B cell (primary cell): ENCODE measurements around the gene PRRC2B. TPM values are rescaled to one million over a fixed set of nuclear protein-coding genes. Genes with fewer than 3 reads are reported as not detected.
"Not testable (repeated sequence)": the region's sequence is repeated elsewhere in the genome, so short reads cannot be mapped to it uniquely, and the experiment has no call there.

Source experiments
- ATAC-seq: fragments of 200-7000 bp; cut with Tn5 transposase; one replicate; pipeline ENCODE4 v1.10.0; 2021; ENCODE audit warnings: low read depth, mild to moderate bottlenecking, moderate number of reproducible peaks, moderate library complexity
- CTCF ChIA-PET: fragments of 350-600 bp; sonication (Branson Sonifier 250); formaldehyde crosslinking; loops from one replicate; lab custom pipeline; 2021; ENCODE audit warnings: antibody characterized with exemption, inconsistent platforms; lab: Charles Lee
- POLR2A ChIA-PET: fragments of 350-600 bp; sonication (Branson Sonifier 250); formaldehyde crosslinking; loops from one replicate; lab custom pipeline; 2021; ENCODE audit warnings: antibody characterized with exemption; lab: Charles Lee
- DNase-seq: peaks from one replicate; pipeline ENCODE4 v3.0.0; 2013
- H2AFZ ChIP-seq: 2 replicates; pipeline ENCODE4 v1.6.1; 2012; ENCODE audit warnings: mild to moderate bottlenecking, low read depth, low read length; ENCODE audit not compliant: insufficient read depth, poor library complexity, severe bottlenecking
- H3K27ac ChIP-seq, 2 donors: 1 replicate in 1 of 2; 2 replicates in 1 of 2; pipeline ENCODE4 v1.5.1; 2012 to 2013; ENCODE audit warnings: low read length in 2 of 2, mild to moderate bottlenecking in 2 of 2, moderate library complexity in 1 of 2
- H3K27me3 ChIP-seq, 4 experiments: fragments of 200-600 bp in 1 of 4; sonication (generic) in 1 of 4; replicated peaks in 1 of 4; 1 replicate in 2 of 4; 2 replicates in 2 of 4; pipeline versions ENCODE4 v1.6.1 to v1.7.0; 2013 to 2016; ENCODE audit warnings: low read length in 3 of 4, mild to moderate bottlenecking in 2 of 4, mixed read lengths in 1 of 4, moderate library complexity in 1 of 4; ENCODE audit not compliant: insufficient read depth in 4 of 4, control insufficient read depth in 3 of 4; ENCODE audit errors: control extremely low read depth in 1 of 4
- H3K36me3 ChIP-seq, 2 experiments: replicated peaks in 1 of 2; 1 replicate in 1 of 2; 2 replicates in 1 of 2; pipeline versions ENCODE4 v1.6.1 to v1.7.1; 2013; ENCODE audit warnings: low read length in 1 of 2; ENCODE audit not compliant: insufficient read depth in 2 of 2, control insufficient read depth in 1 of 2; ENCODE audit errors: control extremely low read depth in 1 of 2, extremely low read depth in 1 of 2
- H3K4me1 ChIP-seq, 2 donors: fragments of 200-600 bp in 1 of 2; sonication (generic) in 1 of 2; 1 replicate in 1 of 2; 2 replicates in 1 of 2; pipeline versions ENCODE4 v1.5.1 to v1.6.1; 2013 to 2017; ENCODE audit warnings: low read length in 2 of 2; ENCODE audit not compliant: control insufficient read depth in 2 of 2, insufficient read depth in 2 of 2
- H3K4me2 ChIP-seq: replicated peaks from 2 replicates; pipeline ENCODE3; 2012; ENCODE audit warnings: mild to moderate bottlenecking, low read depth, low read length; ENCODE audit not compliant: poor library complexity, severe bottlenecking
- H3K4me3 ChIP-seq, 5 experiments: fragments of 200-600 bp in 1 of 5; sonication (generic) in 1 of 5; 1 replicate in 3 of 5; 2 replicates in 2 of 5; pipeline versions ENCODE4 v1.5.1 to v1.7.0; 2011 to 2016; ENCODE audit warnings: low read length in 4 of 5, mild to moderate bottlenecking in 4 of 5, low read depth in 2 of 5, control low read depth in 1 of 5, moderate library complexity in 1 of 5; ENCODE audit not compliant: insufficient read depth in 1 of 5; ENCODE audit errors: control extremely low read depth in 1 of 5, extremely low read depth in 1 of 5
- H3K79me2 ChIP-seq: fragments of 200-600 bp; sonication (generic); one replicate; pipeline ENCODE4 v1.6.0; 2016; ENCODE audit warnings: low read length; ENCODE audit not compliant: control insufficient read depth, insufficient read depth
- H3K9ac ChIP-seq: fragments of 200-600 bp; sonication (generic); 2 replicates; pipeline ENCODE4 v1.6.1; 2017; ENCODE audit warnings: mild to moderate bottlenecking, low read length, moderate library complexity
- H3K9me3 ChIP-seq, 3 donors: one replicate each; pipeline versions ENCODE4 v1.6.1 to v1.7.1; 2013; ENCODE audit warnings: low read length in 2 of 3; ENCODE audit not compliant: control insufficient read depth in 2 of 3, insufficient read depth in 1 of 3; ENCODE audit errors: control extremely low read depth in 1 of 3
- H4K20me1 ChIP-seq: 2 replicates; pipeline ENCODE4 v1.6.0; 2012; ENCODE audit warnings: mild to moderate bottlenecking, low read length; ENCODE audit not compliant: insufficient read depth, control insufficient read depth, poor library complexity, severe bottlenecking
- H3K27ac Mint-ChIP-seq: one replicate; pipeline ENCODE4 v1.8.0; 2021; ENCODE audit warnings: mixed read lengths
- H3K27me3 Mint-ChIP-seq: one replicate; pipeline ENCODE4 v1.8.0; 2021; ENCODE audit warnings: mixed read lengths
- H3K4me1 Mint-ChIP-seq: one replicate; pipeline ENCODE4 v1.8.0; 2021; ENCODE audit warnings: mixed read lengths
- H3K4me3 Mint-ChIP-seq: one replicate; pipeline ENCODE4 v1.8.0; 2021; ENCODE audit warnings: mixed read lengths
- H3K9me3 Mint-ChIP-seq: one replicate; pipeline ENCODE4 v1.8.0; 2022; ENCODE audit warnings: mixed read lengths; ENCODE audit not compliant: insufficient read depth
- EZH2 ChIP-seq: IDR thresholded peaks from 2 replicates; pipeline ENCODE4 v1.6.1; 2012; ENCODE audit warnings: borderline replicate concordance, low read depth, mild to moderate bottlenecking, moderate library complexity, low read length; ENCODE audit not compliant: insufficient read depth, poor library complexity, severe bottlenecking
- WGBS: methylation state at CpG from one replicate; pipeline ENCODE4 v1.1.5; 2013; ENCODE audit warnings: missing lambda C conversion rate; ENCODE audit not compliant: insufficient coverage; 5-methylcytosine and 5-hydroxymethylcytosine counted together
- intact Hi-C: fragments of 100-400 bp; cut with micrococcal nuclease; formaldehyde crosslinking; loops from one replicate; pipeline ENCODE4 v1.10.0; 2022
- polyA plus RNA-seq: library from polyadenylated mRNA; depleted of rRNA; stranded (reverse); fragments of >200 nt; gene quantifications from 2 replicates; pipeline ENCODE4 v1.2.3, GENCODE V29; 2012
- total RNA-seq, 2 donors: library from RNA; stranded (reverse); fragments of 120-200 nt in 1 of 2; gene quantifications; 1 replicate in 1 of 2; 2 replicates in 1 of 2; pipeline versions ENCODE4 v1.2.3 to v1.2.4, GENCODE V29; 2013 to 2022
- TF ChIP-seq, protein P1 (sequence below): fragments of 200-600 bp; IDR thresholded peaks from one replicate; pipeline ENCODE4 v1.8.0; 2022; ENCODE audit warnings: antibody characterized with exemption, mild to moderate bottlenecking

PRRC2B gene
- total and polyA plus RNA-seq, 2 donors (not counting 1 experiment from before 2014, with no cell fraction given), result 63.9 to 268 TPM

DNA sequence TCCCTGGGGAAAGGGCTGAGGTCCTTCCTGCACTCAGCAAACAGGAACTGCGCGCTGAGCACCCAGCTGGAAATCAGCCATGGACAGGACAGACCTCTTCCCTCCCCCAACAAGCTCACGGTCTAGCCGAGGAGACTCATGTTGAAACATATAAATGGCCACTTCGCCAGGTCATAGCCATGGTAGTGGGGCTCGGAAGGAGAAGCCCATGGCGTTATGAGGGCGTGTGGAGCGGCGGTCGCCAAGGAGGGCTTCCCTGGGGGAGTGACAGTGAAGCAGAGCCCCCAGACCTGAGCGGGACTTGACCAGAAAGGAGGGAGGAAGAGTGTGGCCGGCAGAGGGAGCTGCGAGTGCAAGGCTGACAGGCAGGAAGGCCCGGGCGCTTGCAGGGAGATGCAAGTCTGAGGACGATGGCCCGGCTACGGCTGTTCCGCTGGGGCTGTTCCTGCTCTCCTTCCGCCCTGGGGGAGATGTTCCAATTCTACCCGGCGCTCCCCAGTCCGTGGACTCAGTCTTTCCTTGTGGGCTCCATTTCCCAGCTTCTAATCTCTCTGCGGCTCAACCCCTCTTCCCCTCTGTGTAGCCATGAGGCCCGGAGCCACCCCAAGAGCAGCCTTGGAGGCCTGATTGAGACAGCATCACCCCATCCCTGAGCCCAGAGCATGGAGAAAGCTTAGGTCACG lies 43.9 kb upstream of the PRRC2B start:
- DNase-seq (peak; percentile 86), ATAC-seq (peak; percentile 99)
- H3K9me3 Mint-ChIP-seq, result no peaks in the 10 kb centered on the region
- no peak overlapping the region for H3K4me3 ChIP-seq
- H3K4me2 ChIP-seq, result peak overlapping the region; percentile 58
- peaks cover 4 to 9% of the 10 kb centered on the region in 2 donors for H3K4me1 ChIP-seq
- peak overlapping the region; percentile 57 for H3K4me3 Mint-ChIP-seq
- H4K20me1 ChIP-seq, result no peaks in the 10 kb centered on the region
- H3K79me2 ChIP-seq, result no peaks in the 10 kb centered on the region
- ChIA-PET CTCF (interaction anchor here (0.6 to 3.6 kb wide), 43 partner anchors 13 to 656 kb away, joined by 3 to 35 read pairs (median 4); partner anchors contain the start of genes EXOSC2, POMT1 and UCK1), POLR2A (interaction anchor here (0.6 kb wide), 1 partner anchor 257 kb away, joined by 10 read pairs; no protein-coding TSS in a partner anchor)
- intact Hi-C loops, result loop anchor here (1.0 to 5.0 kb wide), 4 partner anchors 47 to 397 kb away; no protein-coding TSS in a partner anchor
- H3K9me3 ChIP-seq, result peaks cover 0 to under 1% (median 0%) of the 10 kb centered on the region in 3 donors
- H3K27ac ChIP-seq, result no peak overlapping the region
- 4% methylated on average over 24 of the region's 27 CpGs for WGBS
- no peak overlapping the region for H3K9ac ChIP-seq
- H2AFZ ChIP-seq, result peak overlapping the region; percentile 85
- peaks cover 6% of the 10 kb centered on the region for H3K4me1 Mint-ChIP-seq
- no peak for TF ChIP-seq EZH2
- TF ChIP-seq, protein P1, sequence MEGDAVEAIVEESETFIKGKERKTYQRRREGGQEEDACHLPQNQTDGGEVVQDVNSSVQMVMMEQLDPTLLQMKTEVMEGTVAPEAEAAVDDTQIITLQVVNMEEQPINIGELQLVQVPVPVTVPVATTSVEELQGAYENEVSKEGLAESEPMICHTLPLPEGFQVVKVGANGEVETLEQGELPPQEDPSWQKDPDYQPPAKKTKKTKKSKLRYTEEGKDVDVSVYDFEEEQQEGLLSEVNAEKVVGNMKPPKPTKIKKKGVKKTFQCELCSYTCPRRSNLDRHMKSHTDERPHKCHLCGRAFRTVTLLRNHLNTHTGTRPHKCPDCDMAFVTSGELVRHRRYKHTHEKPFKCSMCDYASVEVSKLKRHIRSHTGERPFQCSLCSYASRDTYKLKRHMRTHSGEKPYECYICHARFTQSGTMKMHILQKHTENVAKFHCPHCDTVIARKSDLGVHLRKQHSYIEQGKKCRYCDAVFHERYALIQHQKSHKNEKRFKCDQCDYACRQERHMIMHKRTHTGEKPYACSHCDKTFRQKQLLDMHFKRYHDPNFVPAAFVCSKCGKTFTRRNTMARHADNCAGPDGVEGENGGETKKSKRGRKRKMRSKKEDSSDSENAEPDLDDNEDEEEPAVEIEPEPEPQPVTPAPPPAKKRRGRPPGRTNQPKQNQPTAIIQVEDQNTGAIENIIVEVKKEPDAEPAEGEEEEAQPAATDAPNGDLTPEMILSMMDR, result peak; percentile 89
- peaks cover 3% of the 10 kb centered on the region for H3K27me3 Mint-ChIP-seq
- H3K27me3 ChIP-seq, result peaks cover 0 to 4% (median 0%) of the 10 kb centered on the region in 4 experiments
- no peaks in the 10 kb centered on the region for H3K36me3 ChIP-seq
- H3K27ac Mint-ChIP-seq, result no peak overlapping the region

DNA sequence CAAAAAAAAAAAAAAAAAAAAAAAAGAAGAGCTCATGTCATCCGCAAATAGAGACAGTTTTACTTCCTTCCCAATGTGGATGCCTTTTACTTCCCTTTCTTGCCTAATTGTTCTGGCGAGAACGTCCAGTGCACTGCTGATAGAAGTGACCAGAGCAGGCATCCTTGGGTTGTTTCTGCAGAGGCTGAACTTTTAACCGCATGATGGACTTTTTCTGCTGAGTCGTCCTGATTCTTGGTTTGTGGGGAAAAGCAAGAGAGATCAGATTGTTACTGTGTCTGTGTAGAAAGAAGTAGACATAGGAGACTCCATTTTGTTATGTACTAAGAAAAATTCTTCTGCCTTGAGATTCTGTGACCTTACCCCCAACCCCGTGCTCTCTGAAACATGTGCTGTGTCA lies 37.4 kb upstream of the PRRC2B start:
- H3K4me1 ChIP-seq, H3K9me3 Mint-ChIP-seq, H3K27me3 Mint-ChIP-seq, H3K27ac ChIP-seq, H3K36me3 ChIP-seq, H3K79me2 ChIP-seq, ATAC-seq, H3K9me3 ChIP-seq, H3K4me3 ChIP-seq, H4K20me1 ChIP-seq, intact Hi-C loops, H3K9ac ChIP-seq, H3K27me3 ChIP-seq: not testable (repeated sequence)
- H3K4me3 Mint-ChIP-seq, result peak overlapping the region; percentile 44
- peaks cover 11% of the 10 kb centered on the region for H3K4me1 Mint-ChIP-seq
- Histone ChIP-seq H2AFZ (peak overlapping the region; percentile 49), H3K4me2 (peak overlapping the region; percentile 53)
- H3K27ac Mint-ChIP-seq, result peak overlapping the region; percentile 56
- POLR2A ChIA-PET, result interaction anchor here (0.6 kb wide), 2 partner anchors 16 to 79 kb away, joined by 3 to 6 read pairs; no protein-coding TSS in a partner anchor
- CTCF ChIA-PET, result interaction anchor here (0.6 to 1.7 kb wide), 4 partner anchors 123 to 407 kb away, joined by 3 to 4 read pairs (median 3); no protein-coding TSS in a partner anchor
- WGBS, result 7% methylated on average over 2 of the region's 6 CpGs
- peak; percentile 35 for DNase-seq
